Esophagus squamous epithelium (tissue), 4 donors: ENCODE results near the gene RTF1.

Source experiments
- POLR2A ChIP-seq, 4 donors: fragments of 450-650 bp; IDR thresholded peaks; one replicate each; pipeline ENCODE4 v1.6.1; 2017; ENCODE audit warnings: antibody characterized with exemption in 4 of 4, mild to moderate bottlenecking in 4 of 4, moderate library complexity in 3 of 4
- TF ChIP-seq, protein P1 (sequence below), 6 experiments: fragments of 450-650 bp in 4 of 6; fragments of 200-600 bp in 2 of 6; sonication (generic) in 2 of 6; IDR thresholded peaks; one replicate each; pipeline ENCODE4 v1.5.1; 2016 to 2019; ENCODE audit warnings: antibody characterized with exemption in 6 of 6, mild to moderate bottlenecking in 4 of 6, moderate library complexity in 4 of 6

- TF ChIP-seq, protein P1, sequence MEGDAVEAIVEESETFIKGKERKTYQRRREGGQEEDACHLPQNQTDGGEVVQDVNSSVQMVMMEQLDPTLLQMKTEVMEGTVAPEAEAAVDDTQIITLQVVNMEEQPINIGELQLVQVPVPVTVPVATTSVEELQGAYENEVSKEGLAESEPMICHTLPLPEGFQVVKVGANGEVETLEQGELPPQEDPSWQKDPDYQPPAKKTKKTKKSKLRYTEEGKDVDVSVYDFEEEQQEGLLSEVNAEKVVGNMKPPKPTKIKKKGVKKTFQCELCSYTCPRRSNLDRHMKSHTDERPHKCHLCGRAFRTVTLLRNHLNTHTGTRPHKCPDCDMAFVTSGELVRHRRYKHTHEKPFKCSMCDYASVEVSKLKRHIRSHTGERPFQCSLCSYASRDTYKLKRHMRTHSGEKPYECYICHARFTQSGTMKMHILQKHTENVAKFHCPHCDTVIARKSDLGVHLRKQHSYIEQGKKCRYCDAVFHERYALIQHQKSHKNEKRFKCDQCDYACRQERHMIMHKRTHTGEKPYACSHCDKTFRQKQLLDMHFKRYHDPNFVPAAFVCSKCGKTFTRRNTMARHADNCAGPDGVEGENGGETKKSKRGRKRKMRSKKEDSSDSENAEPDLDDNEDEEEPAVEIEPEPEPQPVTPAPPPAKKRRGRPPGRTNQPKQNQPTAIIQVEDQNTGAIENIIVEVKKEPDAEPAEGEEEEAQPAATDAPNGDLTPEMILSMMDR (IDR thresholded peaks at IDR 0.05), result peak in 1 of 6 experiments; percentile 4
- TF ChIP-seq POLR2A (IDR thresholded peaks at IDR 0.05), result no peak
Measured at GRCh38 chr15:41494922-41495735, 78.2 kb downstream of the RTF1 start.
